Neuron (in vitro differentiated cells): ENCODE data around the gene FUT7.
"Not testable (repeated sequence)": the region's sequence is repeated elsewhere in the genome, so short reads cannot be mapped to it uniquely, and the experiment has no call there.

Experiments
- H2AFZ ChIP-seq: one replicate; pipeline ENCODE4 v1.6.1; 2013; ENCODE audit warnings: low read depth, mild to moderate bottlenecking, inconsistent platforms, low read length, moderate library complexity
- H3K27me3 ChIP-seq: one replicate; pipeline ENCODE4 v1.6.1; 2013; ENCODE audit warnings: low read length; ENCODE audit not compliant: insufficient read depth
- H3K36me3 ChIP-seq: one replicate; pipeline ENCODE4 v1.6.1; 2013; ENCODE audit warnings: low read length; ENCODE audit not compliant: insufficient read depth
- H3K4me1 ChIP-seq: one replicate; pipeline ENCODE4 v1.6.1; 2013; ENCODE audit warnings: low read length; ENCODE audit not compliant: insufficient read depth
- H3K4me3 ChIP-seq: 2 replicates; pipeline ENCODE4 v1.5.1; 2013; ENCODE audit warnings: mild to moderate bottlenecking, low read length, moderate library complexity
- H3K9me3 ChIP-seq: one replicate; pipeline ENCODE4 v1.6.1; 2013; ENCODE audit warnings: low read length

The FUT7 gene

GRCh38 chr9:137038916-137039315 is 7.0 kb upstream of the FUT7 start:
- Histone ChIP-seq H3K36me3 (peaks cover 22% of the 10 kb centered on the region), H3K9me3 (no peaks in the 10 kb centered on the region), H3K4me3 (no peak overlapping the region), H3K4me1 (peaks cover 26% of the 10 kb centered on the region), H2AFZ (no peak overlapping the region), H3K27me3 (no peaks in the 10 kb centered on the region)

GRCh38 chr9:137037483-137037882 is 5.6 kb upstream of the FUT7 start:
- no peaks in the 10 kb centered on the region for H3K27me3 ChIP-seq
- H3K4me3 ChIP-seq, result no peak overlapping the region
- H3K4me1 ChIP-seq, result peaks cover 17% of the 10 kb centered on the region
- H2AFZ ChIP-seq, result no peak overlapping the region
- H3K9me3 ChIP-seq, result no peaks in the 10 kb centered on the region
- H3K36me3 ChIP-seq, result peaks cover 22% of the 10 kb centered on the region

GRCh38 chr9:137037035-137037434 is 5.1 kb upstream of the FUT7 start:
- Histone ChIP-seq H2AFZ (no peak overlapping the region), H3K4me3 (no peak overlapping the region), H3K9me3 (no peaks in the 10 kb centered on the region), H3K36me3 (peaks cover 22% of the 10 kb centered on the region), H3K27me3 (no peaks in the 10 kb centered on the region), H3K4me1 (peaks cover 17% of the 10 kb centered on the region)

DNA sequence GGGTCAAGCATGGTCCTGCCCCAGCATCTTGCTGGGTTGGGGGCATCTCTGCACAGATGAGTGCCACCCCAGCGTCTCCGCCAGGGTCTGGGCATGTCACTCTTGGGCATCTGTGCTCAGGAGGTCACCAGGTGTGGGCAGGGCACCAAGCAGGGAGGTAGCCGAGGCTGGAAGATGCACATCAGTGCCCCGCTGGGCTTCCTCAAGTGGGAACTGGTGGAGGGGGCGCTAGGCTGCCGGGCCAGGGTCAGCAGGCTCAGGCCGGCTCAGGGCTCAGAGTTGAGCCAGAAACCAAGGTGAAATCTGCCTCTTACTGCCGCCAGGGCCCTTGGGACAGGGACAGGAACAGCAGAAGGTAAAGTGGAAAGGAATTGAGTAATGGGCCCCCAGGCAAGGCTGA is 4.0 kb upstream of the FUT7 start:
- Histone ChIP-seq H3K9me3 (no peaks in the 10 kb centered on the region), H3K4me1 (peaks cover 7% of the 10 kb centered on the region), H3K36me3 (peaks cover 22% of the 10 kb centered on the region), H3K4me3 (no peak overlapping the region), H3K27me3 (no peaks in the 10 kb centered on the region), H2AFZ (no peak overlapping the region)

DNA sequence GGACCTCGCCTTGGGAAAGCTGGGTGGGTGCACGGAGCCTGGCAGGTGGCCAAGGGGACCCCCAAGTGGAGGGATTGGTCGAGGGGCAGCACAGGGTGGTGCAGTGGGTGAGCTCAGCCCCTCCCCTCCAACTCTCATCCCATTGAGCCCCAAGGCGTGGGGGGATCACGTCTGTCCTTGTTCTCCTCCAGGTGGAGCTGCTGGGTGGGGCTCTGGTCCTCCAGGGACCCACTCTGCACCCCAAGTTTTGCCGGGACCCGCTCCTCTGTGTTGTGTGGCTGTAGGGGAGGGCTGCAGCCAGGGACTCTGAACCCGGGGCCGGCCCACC is 3.6 kb upstream of the FUT7 start:
- H3K9me3 ChIP-seq, result no peaks in the 10 kb centered on the region
- no peak overlapping the region for H2AFZ ChIP-seq
- peaks cover 22% of the 10 kb centered on the region for H3K36me3 ChIP-seq
- no peaks in the 10 kb centered on the region for H3K27me3 ChIP-seq
- no peak overlapping the region for H3K4me3 ChIP-seq
- H3K4me1 ChIP-seq, result peaks cover 2% of the 10 kb centered on the region

DNA sequence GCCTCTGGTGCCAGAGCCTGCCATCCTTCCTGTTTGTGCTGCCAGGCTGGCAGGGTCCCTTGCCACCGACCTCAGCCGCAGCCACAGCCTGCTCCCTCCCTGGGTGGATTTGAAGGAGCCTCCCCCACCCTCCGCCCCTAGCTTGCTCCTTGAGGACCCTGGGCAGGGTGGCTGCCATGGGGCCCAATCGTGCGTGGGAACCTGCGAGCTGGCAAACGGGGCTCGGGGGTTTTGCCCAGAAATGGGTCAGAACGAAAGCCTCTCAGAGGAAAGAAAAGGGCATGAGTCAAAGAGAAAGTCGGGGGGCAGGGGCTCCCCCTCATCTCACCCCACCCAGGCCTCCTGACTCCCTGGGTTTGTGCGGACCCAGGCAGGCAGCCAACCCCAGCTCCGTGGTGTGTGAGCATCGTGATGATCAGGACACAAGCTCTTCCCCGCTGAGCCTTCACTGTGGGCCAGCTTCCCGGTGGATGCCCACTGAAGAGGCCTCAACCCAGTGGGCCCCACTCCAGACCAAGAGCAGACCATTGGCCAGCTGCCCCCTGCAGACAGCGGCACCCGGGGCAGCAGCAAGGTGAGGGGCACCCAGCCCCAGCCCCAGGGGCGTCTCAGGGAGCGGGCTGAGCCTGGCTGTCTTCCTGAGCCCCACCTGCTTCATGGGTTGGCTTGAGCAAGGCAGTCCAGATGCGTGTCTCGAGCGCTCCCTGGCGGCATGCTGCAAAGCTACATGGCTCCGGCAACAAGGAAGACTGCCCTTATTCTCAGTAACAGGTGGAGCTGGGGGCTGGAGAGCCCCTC is 3.0 kb upstream of the FUT7 start:
- Histone ChIP-seq H3K36me3 (peaks cover 20% of the 10 kb centered on the region), H3K4me1 (no peaks in the 10 kb centered on the region), H3K27me3 (no peaks in the 10 kb centered on the region), H2AFZ (no peak overlapping the region), H3K9me3 (no peaks in the 10 kb centered on the region), H3K4me3 (no peak overlapping the region)

DNA sequence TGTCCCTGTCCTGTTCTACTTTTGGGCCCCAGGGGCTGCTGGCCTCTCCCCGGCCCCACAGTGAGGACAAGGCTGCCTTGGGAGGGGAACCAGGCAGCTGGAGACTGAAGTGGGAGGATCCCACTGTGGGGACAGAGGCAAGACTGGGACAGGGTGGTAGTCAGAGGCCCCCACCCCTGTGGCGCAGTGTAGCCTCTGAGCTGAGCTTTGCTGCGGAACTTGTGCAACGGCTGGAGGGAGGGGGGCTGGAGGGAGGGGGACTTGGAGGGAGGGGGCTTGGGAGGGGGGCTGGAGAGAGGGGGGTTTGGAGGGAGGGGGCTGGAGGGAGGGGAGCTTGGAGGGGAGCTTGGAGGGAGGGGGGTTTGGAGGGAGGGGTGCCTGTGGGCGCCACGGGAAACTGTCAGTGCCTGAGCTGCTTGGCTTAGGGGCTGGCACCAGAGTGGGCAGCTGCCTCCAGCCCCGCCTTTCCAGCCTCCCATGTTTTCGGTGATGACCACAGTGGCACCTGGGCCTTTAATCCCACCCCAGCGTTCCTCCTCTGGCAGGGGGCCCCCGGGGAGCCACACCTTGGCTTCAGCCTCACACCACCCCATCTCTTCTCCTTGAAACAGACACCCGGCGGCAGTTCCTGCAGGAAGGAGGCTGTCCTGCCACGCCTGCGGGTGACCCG is 2.3 kb upstream of the FUT7 start:
- H3K36me3 ChIP-seq, result peaks cover 13% of the 10 kb centered on the region
- H3K9me3 ChIP-seq, result no peaks in the 10 kb centered on the region
- H3K4me3 ChIP-seq, result no peak overlapping the region
- H2AFZ ChIP-seq, result no peak overlapping the region
- H3K27me3 ChIP-seq, result no peaks in the 10 kb centered on the region
- H3K4me1 ChIP-seq, result no peaks in the 10 kb centered on the region

DNA sequence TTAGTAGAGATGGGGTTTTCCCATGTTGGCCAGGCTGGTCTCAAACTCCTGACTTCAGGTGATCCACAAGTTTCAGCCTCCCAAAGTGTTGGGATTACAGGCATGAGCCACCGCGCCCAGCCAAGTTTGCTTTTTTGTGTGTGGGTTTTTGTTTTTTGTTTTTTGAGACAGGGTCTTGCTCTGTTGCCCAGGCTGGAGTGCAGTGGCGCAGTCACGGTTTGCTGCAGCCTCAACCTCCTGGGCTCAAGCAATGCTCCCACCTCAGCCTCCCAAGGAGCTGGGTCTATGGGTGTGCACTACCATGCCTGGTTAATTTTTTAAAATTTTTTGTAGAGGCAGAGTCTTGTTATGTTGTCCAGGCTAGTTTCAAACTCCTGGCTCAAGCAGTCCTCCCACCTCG is 1.6 kb upstream of the FUT7 start:
- not testable (repeated sequence) for H3K27me3 ChIP-seq

GRCh38 chr9:137032858-137033257 is 970 bp upstream of the FUT7 start:
- Histone ChIP-seq H3K4me1 (peaks cover 2% of the 10 kb centered on the region), H3K36me3 (peaks cover 6% of the 10 kb centered on the region), H2AFZ (no peak overlapping the region), H3K4me3 (no peak overlapping the region), H3K27me3 (no peaks in the 10 kb centered on the region), H3K9me3 (no peaks in the 10 kb centered on the region)

More for the DNA sequence above, 1.6 kb upstream of the FUT7 start:
- not testable (repeated sequence) for H3K4me3 ChIP-seq, H3K4me1 ChIP-seq, H3K9me3 ChIP-seq, H3K36me3 ChIP-seq, H2AFZ ChIP-seq

DNA sequence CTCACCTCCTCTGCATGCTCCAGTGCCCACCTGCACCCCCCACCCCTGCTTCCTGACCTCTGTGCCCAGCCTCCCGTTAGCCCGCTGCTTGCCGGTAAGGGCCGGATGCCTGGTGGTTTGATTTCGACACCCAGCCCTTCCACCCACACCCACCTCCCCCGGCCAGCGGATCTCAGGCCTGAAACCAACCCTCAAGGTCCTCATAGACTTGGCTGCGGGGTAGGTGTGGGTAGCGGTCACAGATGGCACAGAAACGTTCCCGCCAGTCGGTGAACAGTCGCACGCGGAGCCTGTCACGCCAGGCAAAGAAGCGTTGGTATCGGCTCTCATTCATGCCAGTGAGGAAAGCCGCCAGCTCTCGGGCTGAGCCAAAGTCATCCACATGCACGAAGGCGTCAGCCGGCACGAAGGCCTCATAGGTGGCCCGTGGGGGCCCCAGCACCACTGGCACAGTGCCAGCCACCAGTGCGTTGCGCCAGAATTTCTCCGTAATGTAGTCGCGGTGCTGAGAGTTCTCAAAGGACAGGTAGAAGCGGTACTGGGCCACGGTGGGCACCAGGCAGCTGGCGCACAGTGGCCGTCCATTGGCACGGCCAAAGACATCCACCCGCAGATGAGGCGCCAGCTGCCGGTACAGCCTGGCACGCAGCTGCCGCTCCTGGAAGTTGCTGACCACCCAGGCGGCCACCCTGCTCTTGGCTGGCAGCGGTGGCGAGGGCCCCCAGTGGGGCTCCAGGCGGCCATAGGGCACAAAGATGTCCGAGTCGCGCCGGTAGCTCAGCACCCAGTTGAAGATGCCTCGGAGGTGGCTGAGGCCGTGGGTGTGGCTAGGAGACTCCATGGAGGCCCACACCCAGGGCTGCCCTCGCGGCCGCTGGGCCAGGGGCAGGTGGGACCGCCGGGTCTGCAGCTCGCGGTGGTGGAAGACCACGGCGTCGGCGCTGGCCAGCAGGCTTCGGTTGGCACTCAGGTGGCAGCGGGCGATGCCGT is 1.1 kb downstream of the FUT7 start:
- H3K4me1 ChIP-seq, result peaks cover 20% of the 10 kb centered on the region
- no peaks in the 10 kb centered on the region for H3K27me3 ChIP-seq
- no peak overlapping the region for H2AFZ ChIP-seq

GRCh38 chr9:137030006-137030405 is 1.9 kb downstream of the FUT7 start:
- H3K4me3 ChIP-seq, result no peak overlapping the region
- H2AFZ ChIP-seq, result no peak overlapping the region
- H3K36me3 ChIP-seq, result no peaks in the 10 kb centered on the region
- H3K9me3 ChIP-seq, result no peaks in the 10 kb centered on the region
- H3K4me1 ChIP-seq, result peaks cover 28% of the 10 kb centered on the region
- H3K27me3 ChIP-seq, result no peaks in the 10 kb centered on the region

More for the DNA sequence above, 1.1 kb downstream of the FUT7 start:
- Histone ChIP-seq H3K9me3 (no peaks in the 10 kb centered on the region), H3K4me3 (no peak overlapping the region), H3K36me3 (no peaks in the 10 kb centered on the region)

- Histone ChIP-seq H3K9me3 (no peaks in the 10 kb centered on the region), H2AFZ (no peak overlapping the region), H3K36me3 (no peaks in the 10 kb centered on the region), H3K4me1 (peaks cover 30% of the 10 kb centered on the region), H3K4me3 (peak overlapping the region; percentile 57), H3K27me3 (no peaks in the 10 kb centered on the region)
Observed at GRCh38 chr9:137029058-137029936, 2.6 kb downstream of the FUT7 start.
